ENCODE results near the gene SIPA1L3.

The SIPA1L3 gene

GRCh38 chr19:37926711-37927110, 19.7 kb downstream of the SIPA1L3 start:
- no peaks in the 10 kb centered on the region for H3K4me1 ChIP-seq (ENCODE audit: low read depth, poor library complexity, severe bottlenecking)
- no peak overlapping the region for H3K4me2 ChIP-seq
- H3K27me3 ChIP-seq (ENCODE audit: insufficient read depth, low read depth) = no peaks in the 10 kb centered on the region
- H3K4me3 ChIP-seq (IDR thresholded peaks at IDR 0.05; ENCODE audit: insufficient read depth, low read depth, low read length) = no peak overlapping the region
- no peak overlapping the region for H3K9ac ChIP-seq
- H3K36me3 ChIP-seq (ENCODE audit: insufficient read depth) = no peaks in the 10 kb centered on the region
- H2AFZ ChIP-seq (ENCODE audit: low read depth) = no peak overlapping the region
- H3K27ac ChIP-seq = no peak overlapping the region
- H4K20me1 ChIP-seq (ENCODE audit: insufficient read depth) = no peaks in the 10 kb centered on the region
- no peaks in the 10 kb centered on the region for H3K79me2 ChIP-seq (ENCODE audit: insufficient read depth, low read depth)
- TF ChIP-seq CTCF (conservative IDR thresholded peaks at IDR 0.05; ENCODE audit: low read depth, low read length) = no peak

GRCh38 chr19:37928527-37929286, 21.7 kb downstream of the SIPA1L3 start:
- Histone ChIP-seq H4K20me1 (ENCODE audit: insufficient read depth) (no peaks in the 10 kb centered on the region), H3K4me3 (IDR thresholded peaks at IDR 0.05; ENCODE audit: insufficient read depth, low read depth, low read length) (no peak overlapping the region), H3K79me2 (ENCODE audit: insufficient read depth, low read depth) (no peaks in the 10 kb centered on the region), H3K4me1 (ENCODE audit: low read depth, poor library complexity, severe bottlenecking) (no peaks in the 10 kb centered on the region), H3K27ac (no peak overlapping the region), H3K27me3 (ENCODE audit: insufficient read depth, low read depth) (no peaks in the 10 kb centered on the region), H3K4me2 (no peak overlapping the region), H3K36me3 (ENCODE audit: insufficient read depth) (no peaks in the 10 kb centered on the region), H2AFZ (ENCODE audit: low read depth) (no peak overlapping the region), H3K9ac (no peak overlapping the region)
- TF ChIP-seq CTCF (conservative IDR thresholded peaks at IDR 0.05; ENCODE audit: low read depth, low read length) = no peak

- no peak overlapping the region for H3K9ac ChIP-seq
- H3K4me2 ChIP-seq = no peak overlapping the region
- TF ChIP-seq CTCF (conservative IDR thresholded peaks at IDR 0.05; ENCODE audit: low read depth, low read length) = no peak
- no peak overlapping the region for H3K4me3 ChIP-seq (IDR thresholded peaks at IDR 0.05; ENCODE audit: insufficient read depth, low read depth, low read length)
- H2AFZ ChIP-seq (ENCODE audit: low read depth) = no peak overlapping the region
- no peaks in the 10 kb centered on the region for H3K79me2 ChIP-seq (ENCODE audit: insufficient read depth, low read depth)
- H3K4me1 ChIP-seq (ENCODE audit: low read depth, poor library complexity, severe bottlenecking) = no peaks in the 10 kb centered on the region
- H3K27me3 ChIP-seq (ENCODE audit: insufficient read depth, low read depth) = no peaks in the 10 kb centered on the region
- no peak overlapping the region for H3K27ac ChIP-seq
- no peaks in the 10 kb centered on the region for H3K36me3 ChIP-seq (ENCODE audit: insufficient read depth)
- no peaks in the 10 kb centered on the region for H4K20me1 ChIP-seq (ENCODE audit: insufficient read depth)
These were observed 22.4 kb downstream of the SIPA1L3 start for GRCh38 chr19:37929355-37929923.

- no peaks in the 10 kb centered on the region for H3K79me2 ChIP-seq (ENCODE audit: insufficient read depth, low read depth)
- no peaks in the 10 kb centered on the region for H3K27me3 ChIP-seq (ENCODE audit: insufficient read depth, low read depth)
- H3K27ac ChIP-seq = no peak overlapping the region
- H3K4me3 ChIP-seq (IDR thresholded peaks at IDR 0.05; ENCODE audit: insufficient read depth, low read depth, low read length) = no peak overlapping the region
- no peak overlapping the region for H3K4me2 ChIP-seq
- no peaks in the 10 kb centered on the region for H3K36me3 ChIP-seq (ENCODE audit: insufficient read depth)
- no peak overlapping the region for H3K9ac ChIP-seq
- H4K20me1 ChIP-seq (ENCODE audit: insufficient read depth) = no peaks in the 10 kb centered on the region
- H3K4me1 ChIP-seq (ENCODE audit: low read depth, poor library complexity, severe bottlenecking) = no peaks in the 10 kb centered on the region
- no peak overlapping the region for H2AFZ ChIP-seq (ENCODE audit: low read depth)
- TF ChIP-seq CTCF (conservative IDR thresholded peaks at IDR 0.05; ENCODE audit: low read depth, low read length) = no peak
These were observed 23.4 kb downstream of the SIPA1L3 start for GRCh38 chr19:37930416-37930815.

Data from KMS-11 (cell line).